Activated naive CD4-positive, alpha-beta T cell treated with anti-CD3 and anti-CD28 coated beads, Interleukin-2, amount 10 ng/mL, durations not matched to agents 7 days and 5 days (primary cell): ENCODE data around the gene NOTCH3.

Source experiments
- CTCF ChIA-PET: fragments of 350-600 bp; sonication (Branson Sonifier 250); formaldehyde crosslinking; loops from one replicate; lab custom pipeline; 2021; ENCODE audit warnings: antibody characterized with exemption; lab: Charles Lee
- DNase-seq: peaks from one replicate; pipeline ENCODE4 v3.0.0-alpha.2; 2020
- H3K27ac Mint-ChIP-seq: one replicate; pipeline ENCODE4 v1.8.0; 2021; ENCODE audit warnings: mild to moderate bottlenecking, moderate library complexity, mixed read lengths
- H3K27me3 Mint-ChIP-seq: one replicate; pipeline ENCODE4 v1.8.0; 2021; ENCODE audit warnings: mild to moderate bottlenecking, mixed read lengths
- H3K36me3 Mint-ChIP-seq: one replicate; pipeline ENCODE4 v1.8.0; 2021; ENCODE audit warnings: mixed read lengths
- H3K4me1 Mint-ChIP-seq: one replicate; pipeline ENCODE4 v1.8.0; 2021; ENCODE audit warnings: mixed read lengths
- H3K4me3 Mint-ChIP-seq: one replicate; pipeline ENCODE4 v1.8.0; 2021; ENCODE audit warnings: mild to moderate bottlenecking, moderate library complexity, mixed read lengths
- H3K9me3 Mint-ChIP-seq: one replicate; pipeline ENCODE4 v1.8.0; 2021; ENCODE audit warnings: mixed read lengths

NOTCH3 gene

GRCh38 chr19:15177269-15178116 is 23.3 kb downstream of the NOTCH3 start:
- peak; percentile 88 for DNase-seq
- Mint-ChIP-seq H3K36me3 (no peaks in the 10 kb centered on the region), H3K27ac (no peak overlapping the region), H3K9me3 (no peaks in the 10 kb centered on the region), H3K4me1 (peaks cover 6% of the 10 kb centered on the region), H3K4me3 (no peak overlapping the region), H3K27me3 (peaks cover 32% of the 10 kb centered on the region)
- CTCF ChIA-PET = interaction anchor here (0.6 to 1.0 kb wide), 3 partner anchors 240 to 523 kb away, joined by 3 to 4 read pairs (median 3); no protein-coding TSS in a partner anchor

GRCh38 chr19:15175609-15176008 is 25.2 kb downstream of the NOTCH3 start:
- H3K4me3 Mint-ChIP-seq = no peak overlapping the region
- DNase-seq = no peak
- no peak overlapping the region for H3K27ac Mint-ChIP-seq
- no peaks in the 10 kb centered on the region for H3K36me3 Mint-ChIP-seq
- no peaks in the 10 kb centered on the region for H3K9me3 Mint-ChIP-seq
- peaks cover 6% of the 10 kb centered on the region for H3K4me1 Mint-ChIP-seq
- CTCF ChIA-PET = interaction anchor here (0.9 to 1.8 kb wide), 4 partner anchors 74 to 380 kb away, joined by 3 to 5 read pairs (median 4); no protein-coding TSS in a partner anchor
- peaks cover 32% of the 10 kb centered on the region for H3K27me3 Mint-ChIP-seq

DNA sequence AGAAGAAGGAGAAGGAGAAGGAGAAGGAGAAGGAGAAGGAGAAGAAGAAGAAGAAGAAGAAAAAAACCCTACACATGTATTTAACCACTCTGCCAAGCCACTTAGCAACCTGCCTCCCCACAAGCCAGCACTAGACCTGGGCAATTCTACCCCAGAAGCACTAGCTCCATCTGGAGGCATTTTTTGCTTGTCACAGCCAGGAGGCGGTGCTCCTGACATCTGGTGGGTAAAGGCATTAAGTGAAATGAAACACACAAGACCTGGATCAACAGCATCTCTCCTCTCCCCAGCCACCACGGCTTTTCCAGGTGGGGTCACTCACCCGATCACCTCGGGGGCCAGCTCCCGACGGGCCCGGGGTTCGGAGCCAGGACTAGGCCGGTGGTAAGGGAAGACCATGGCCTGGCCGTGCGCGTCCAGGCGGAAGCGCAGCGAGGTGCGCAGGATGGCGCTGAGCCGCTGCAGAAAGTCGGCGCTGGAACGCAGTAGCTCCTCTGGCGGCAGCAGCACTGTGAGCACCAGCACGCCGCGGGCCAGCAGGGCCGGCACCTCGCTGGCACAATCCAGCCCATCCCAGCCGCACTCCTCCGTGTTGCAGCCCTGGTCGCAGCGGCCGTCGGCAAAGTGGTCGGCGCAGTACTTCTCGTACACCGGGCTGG is 26.9 kb downstream of the NOTCH3 start:
- no peak overlapping the region for H3K4me3 Mint-ChIP-seq
- peaks cover 6% of the 10 kb centered on the region for H3K4me1 Mint-ChIP-seq
- no peak overlapping the region for H3K27ac Mint-ChIP-seq
- H3K27me3 Mint-ChIP-seq = peaks cover 22% of the 10 kb centered on the region
- no peaks in the 10 kb centered on the region for H3K9me3 Mint-ChIP-seq
- no peaks in the 10 kb centered on the region for H3K36me3 Mint-ChIP-seq
- CTCF ChIA-PET = interaction anchor here (0.9 to 1.3 kb wide), 4 partner anchors 23 to 82 kb away, joined by 3 to 5 read pairs (median 4); no protein-coding TSS in a partner anchor
- DNase-seq = peak; percentile 28

- DNase-seq = no peak
- CTCF ChIA-PET = no interaction called here
- Mint-ChIP-seq H3K36me3 (no peaks in the 10 kb centered on the region), H3K4me1 (no peaks in the 10 kb centered on the region), H3K4me3 (no peak overlapping the region), H3K9me3 (peaks cover 8% of the 10 kb centered on the region), H3K27me3 (no peaks in the 10 kb centered on the region), H3K27ac (no peak overlapping the region)
Observed at GRCh38 chr19:15170345-15170744, 30.4 kb downstream of the NOTCH3 start.

- H3K4me3 Mint-ChIP-seq = no peak overlapping the region
- CTCF ChIA-PET = no interaction called here
- DNase-seq = no peak
- H3K27ac Mint-ChIP-seq = no peak overlapping the region
- no peaks in the 10 kb centered on the region for H3K36me3 Mint-ChIP-seq
- H3K27me3 Mint-ChIP-seq = no peaks in the 10 kb centered on the region
- no peaks in the 10 kb centered on the region for H3K4me1 Mint-ChIP-seq
- peaks cover 8% of the 10 kb centered on the region for H3K9me3 Mint-ChIP-seq
Observed at GRCh38 chr19:15169541-15170285, 31.1 kb downstream of the NOTCH3 start.

DNA sequence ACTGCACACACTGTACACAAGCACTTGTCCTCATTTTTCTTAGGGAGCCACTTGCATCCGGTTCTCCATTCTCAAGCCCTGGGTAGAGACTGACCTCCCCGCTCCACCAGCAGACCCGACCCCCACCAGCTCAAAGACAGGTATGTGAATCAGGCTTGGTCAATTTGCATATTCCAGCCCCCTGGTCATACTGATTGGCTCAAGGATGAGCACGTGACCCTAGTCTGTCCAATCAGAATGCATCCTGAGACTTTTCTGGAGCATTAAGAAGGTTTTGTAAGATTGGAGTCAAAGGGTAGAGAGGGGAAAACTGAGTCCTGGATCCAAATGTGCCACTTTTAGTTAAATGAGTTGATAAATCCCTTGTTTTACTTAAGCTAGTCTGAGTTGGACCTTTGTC is 34.1 kb downstream of the NOTCH3 start:
- CTCF ChIA-PET = interaction anchor here (1.6 kb wide), 1 partner anchor 74 kb away, joined by 3 read pairs; no protein-coding TSS in a partner anchor
- Mint-ChIP-seq H3K27me3 (no peaks in the 10 kb centered on the region), H3K27ac (no peak overlapping the region), H3K4me1 (no peaks in the 10 kb centered on the region), H3K9me3 (peaks cover 10% of the 10 kb centered on the region), H3K36me3 (no peaks in the 10 kb centered on the region), H3K4me3 (no peak overlapping the region)
- DNase-seq = no peak

DNA sequence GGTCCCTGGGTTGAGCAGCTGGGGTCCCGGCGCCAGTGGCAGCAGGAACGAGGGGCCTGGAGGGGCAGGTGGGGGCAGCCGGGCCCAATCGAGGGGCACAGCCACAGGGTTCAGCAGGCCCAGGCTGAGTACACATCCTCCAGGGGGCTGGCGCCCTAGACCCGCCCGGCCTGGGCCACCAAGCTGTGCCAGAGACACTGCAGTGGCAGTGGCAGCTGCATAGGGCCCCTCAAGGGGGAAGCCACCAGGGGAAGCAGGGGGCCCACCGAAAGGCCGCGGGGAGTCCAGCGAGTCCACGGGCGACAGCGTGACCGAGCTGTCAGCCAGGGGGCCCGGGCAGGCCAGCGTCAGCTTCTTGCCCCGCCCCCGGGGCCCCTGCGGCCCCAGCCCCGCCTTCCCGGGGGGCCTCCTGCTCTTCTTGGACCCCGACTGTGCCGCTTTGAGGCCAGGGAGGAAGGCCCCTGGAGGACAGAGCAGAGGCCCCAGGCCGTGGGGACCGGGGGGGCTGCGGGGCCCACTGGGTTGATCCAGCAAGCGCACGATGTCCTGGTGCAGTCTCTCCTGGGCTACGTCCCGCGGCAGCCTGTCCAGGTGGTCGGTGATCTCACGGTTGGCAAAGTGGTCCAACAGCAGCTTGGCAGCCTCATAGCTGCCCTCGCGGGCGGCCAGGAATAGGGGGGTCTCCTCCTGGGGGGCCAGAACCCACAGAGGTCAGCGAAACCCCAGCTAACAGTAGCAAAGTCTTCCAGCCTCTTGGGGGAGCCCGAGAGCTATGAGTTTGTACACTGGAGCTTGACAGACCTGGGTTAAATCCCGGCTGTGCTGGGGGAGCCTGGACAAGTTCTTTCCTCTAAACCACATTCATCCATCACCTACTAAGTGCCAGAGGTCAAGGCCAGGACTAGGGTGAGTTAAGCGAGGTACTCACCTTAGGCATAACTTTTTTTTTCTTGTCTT is 39.5 kb downstream of the NOTCH3 start:
- H3K27me3 Mint-ChIP-seq = peaks cover 3% of the 10 kb centered on the region
- no peak for DNase-seq
- H3K36me3 Mint-ChIP-seq = no peaks in the 10 kb centered on the region
- H3K4me1 Mint-ChIP-seq = no peaks in the 10 kb centered on the region
- no peak overlapping the region for H3K27ac Mint-ChIP-seq
- H3K4me3 Mint-ChIP-seq = no peak overlapping the region
- CTCF ChIA-PET = no interaction called here
- H3K9me3 Mint-ChIP-seq = peaks cover 7% of the 10 kb centered on the region

- Mint-ChIP-seq H3K27me3 (peaks cover 3% of the 10 kb centered on the region), H3K4me3 (no peak overlapping the region), H3K4me1 (no peaks in the 10 kb centered on the region), H3K9me3 (peaks cover 5% of the 10 kb centered on the region), H3K27ac (no peak overlapping the region), H3K36me3 (no peaks in the 10 kb centered on the region)
- CTCF ChIA-PET = interaction anchor here (1.4 kb wide), 1 partner anchor 58 kb away, joined by 5 read pairs; no protein-coding TSS in a partner anchor
- no peak for DNase-seq
Observed at GRCh38 chr19:15159251-15159650, 41.5 kb downstream of the NOTCH3 start.

- peaks cover 6% of the 10 kb centered on the region for H3K9me3 Mint-ChIP-seq
- CTCF ChIA-PET = no interaction called here
- DNase-seq = no peak
Observed at GRCh38 chr19:15156391-15156790, 44.4 kb downstream of the NOTCH3 start.

DNA sequence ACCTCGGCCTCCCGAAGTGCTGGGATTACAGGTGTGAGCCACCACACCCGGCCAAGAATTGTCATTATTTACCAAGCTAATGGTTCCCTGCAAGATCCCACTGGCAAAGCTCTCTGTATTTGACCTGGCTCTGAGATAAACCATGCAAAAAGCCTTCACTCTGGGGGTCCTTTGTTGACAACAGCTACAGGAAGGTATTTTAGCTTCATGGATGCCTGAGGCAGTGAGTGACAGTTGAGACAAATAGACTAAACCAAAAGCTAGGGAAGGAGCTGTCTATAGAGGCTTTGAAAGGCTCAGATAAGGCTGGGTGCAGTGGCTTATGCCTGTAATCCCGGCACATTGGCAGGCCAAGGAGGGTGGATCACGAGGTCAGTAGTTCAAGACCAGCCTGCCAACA is 45.5 kb downstream of the NOTCH3 start:
- no peaks in the 10 kb centered on the region for H3K4me1 Mint-ChIP-seq
- peaks cover 6% of the 10 kb centered on the region for H3K9me3 Mint-ChIP-seq
- H3K27me3 Mint-ChIP-seq = peaks cover 7% of the 10 kb centered on the region
- no peak for DNase-seq
- H3K4me3 Mint-ChIP-seq = no peak overlapping the region
- no peak overlapping the region for H3K27ac Mint-ChIP-seq
- CTCF ChIA-PET = interaction anchor here (1.5 to 7.5 kb wide), 3 partner anchors 12 to 429 kb away, joined by 3 to 76 read pairs (median 3); no protein-coding TSS in a partner anchor
- no peaks in the 10 kb centered on the region for H3K36me3 Mint-ChIP-seq

More at GRCh38 chr19:15156391-15156790, 44.4 kb downstream of the NOTCH3 start:
- no peaks in the 10 kb centered on the region for H3K4me1 Mint-ChIP-seq
- no peak overlapping the region for H3K4me3 Mint-ChIP-seq
- peaks cover 3% of the 10 kb centered on the region for H3K27me3 Mint-ChIP-seq
- H3K36me3 Mint-ChIP-seq = no peaks in the 10 kb centered on the region
- no peak overlapping the region for H3K27ac Mint-ChIP-seq

- DNase-seq = peak; percentile 63
- H3K4me3 Mint-ChIP-seq = no peak overlapping the region
- peaks cover 6% of the 10 kb centered on the region for H3K9me3 Mint-ChIP-seq
- peaks cover 15% of the 10 kb centered on the region for H3K27me3 Mint-ChIP-seq
- no peaks in the 10 kb centered on the region for H3K36me3 Mint-ChIP-seq
- no peaks in the 10 kb centered on the region for H3K4me1 Mint-ChIP-seq
- CTCF ChIA-PET = interaction anchor here (0.6 to 7.5 kb wide), 9 partner anchors 11 to 430 kb away, joined by 3 to 76 read pairs (median 3); partner anchors contain the start of gene PGLYRP2
- no peak overlapping the region for H3K27ac Mint-ChIP-seq
Observed at GRCh38 chr19:15154002-15154612, 46.7 kb downstream of the NOTCH3 start.

- H3K27ac Mint-ChIP-seq = no peak overlapping the region
Observed at GRCh38 chr19:15149737-15150136, 51.1 kb downstream of the NOTCH3 start.

More at GRCh38 chr19:15149737-15150136, 51.1 kb downstream of the NOTCH3 start:
- Mint-ChIP-seq H3K4me1 (peaks cover 4% of the 10 kb centered on the region), H3K27me3 (peaks cover 21% of the 10 kb centered on the region), H3K4me3 (no peak overlapping the region), H3K36me3 (no peaks in the 10 kb centered on the region), H3K9me3 (peaks cover 6% of the 10 kb centered on the region)
- DNase-seq = no peak
- CTCF ChIA-PET = interaction anchor here (0.8 to 7.5 kb wide), 4 partner anchors 18 to 57 kb away, joined by 3 to 76 read pairs (median 12); no protein-coding TSS in a partner anchor
